LNCAP (cell line): ENCODE measurements around the gene LBP.

ENCODE experiments used
- TF ChIP-seq, protein P1 (sequence below): fragments of 450-650 bp; IDR thresholded peaks from 2 replicates; pipeline ENCODE4 v1.5.1; 2017; ENCODE audit warnings: mild to moderate bottlenecking

Gene LBP

DNA sequence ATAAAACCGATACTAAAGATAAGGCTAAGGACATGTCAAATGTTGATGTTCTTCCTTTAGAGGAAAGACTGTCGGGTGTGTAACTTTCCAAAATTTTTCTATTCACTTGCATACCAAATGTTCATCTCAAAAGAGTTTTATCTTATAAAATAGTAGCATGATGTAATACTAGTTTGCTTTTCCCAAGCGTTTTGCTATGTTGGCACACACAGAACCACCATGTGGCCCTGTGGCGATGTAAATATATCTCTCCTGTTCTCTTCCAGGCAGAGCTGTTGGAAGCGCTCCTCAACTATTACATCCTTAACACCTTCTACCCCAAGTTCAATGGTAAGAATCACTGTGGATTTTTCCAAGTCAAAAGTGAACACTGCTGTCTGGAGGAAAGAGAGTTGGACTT is 26.5 kb downstream of the LBP start:
- TF ChIP-seq, protein P1, sequence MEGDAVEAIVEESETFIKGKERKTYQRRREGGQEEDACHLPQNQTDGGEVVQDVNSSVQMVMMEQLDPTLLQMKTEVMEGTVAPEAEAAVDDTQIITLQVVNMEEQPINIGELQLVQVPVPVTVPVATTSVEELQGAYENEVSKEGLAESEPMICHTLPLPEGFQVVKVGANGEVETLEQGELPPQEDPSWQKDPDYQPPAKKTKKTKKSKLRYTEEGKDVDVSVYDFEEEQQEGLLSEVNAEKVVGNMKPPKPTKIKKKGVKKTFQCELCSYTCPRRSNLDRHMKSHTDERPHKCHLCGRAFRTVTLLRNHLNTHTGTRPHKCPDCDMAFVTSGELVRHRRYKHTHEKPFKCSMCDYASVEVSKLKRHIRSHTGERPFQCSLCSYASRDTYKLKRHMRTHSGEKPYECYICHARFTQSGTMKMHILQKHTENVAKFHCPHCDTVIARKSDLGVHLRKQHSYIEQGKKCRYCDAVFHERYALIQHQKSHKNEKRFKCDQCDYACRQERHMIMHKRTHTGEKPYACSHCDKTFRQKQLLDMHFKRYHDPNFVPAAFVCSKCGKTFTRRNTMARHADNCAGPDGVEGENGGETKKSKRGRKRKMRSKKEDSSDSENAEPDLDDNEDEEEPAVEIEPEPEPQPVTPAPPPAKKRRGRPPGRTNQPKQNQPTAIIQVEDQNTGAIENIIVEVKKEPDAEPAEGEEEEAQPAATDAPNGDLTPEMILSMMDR: no peak

- TF ChIP-seq, protein P1: no peak
Observed at GRCh38 chr20:38373231-38373867, 27.1 kb downstream of the LBP start.

DNA sequence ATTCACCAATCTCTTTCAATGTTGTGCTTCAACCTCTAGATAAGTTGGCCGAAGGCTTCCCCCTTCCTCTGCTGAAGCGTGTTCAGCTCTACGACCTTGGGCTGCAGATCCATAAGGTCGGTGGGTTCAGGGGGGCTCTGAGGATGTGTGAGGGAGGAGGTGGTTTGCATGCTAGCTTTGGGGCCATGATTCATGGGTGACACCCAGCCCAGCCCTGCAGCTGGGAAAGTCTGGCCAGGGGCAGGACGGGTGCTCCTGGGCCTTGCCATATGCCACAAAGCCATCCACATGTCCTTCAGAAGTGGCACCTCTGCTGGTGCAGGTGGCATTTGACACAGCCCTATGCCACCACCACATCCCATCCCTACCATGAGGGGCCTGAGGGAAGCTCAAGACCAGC is 27.6 kb downstream of the LBP start:
- TF ChIP-seq, protein P1: no peak

- TF ChIP-seq, protein P1: no peak
Observed at GRCh38 chr20:38377039-38377685, 30.9 kb downstream of the LBP start.

GRCh38 chr20:38383147-38383546 is 36.9 kb downstream of the LBP start:
- TF ChIP-seq, protein P1: no peak

DNA sequence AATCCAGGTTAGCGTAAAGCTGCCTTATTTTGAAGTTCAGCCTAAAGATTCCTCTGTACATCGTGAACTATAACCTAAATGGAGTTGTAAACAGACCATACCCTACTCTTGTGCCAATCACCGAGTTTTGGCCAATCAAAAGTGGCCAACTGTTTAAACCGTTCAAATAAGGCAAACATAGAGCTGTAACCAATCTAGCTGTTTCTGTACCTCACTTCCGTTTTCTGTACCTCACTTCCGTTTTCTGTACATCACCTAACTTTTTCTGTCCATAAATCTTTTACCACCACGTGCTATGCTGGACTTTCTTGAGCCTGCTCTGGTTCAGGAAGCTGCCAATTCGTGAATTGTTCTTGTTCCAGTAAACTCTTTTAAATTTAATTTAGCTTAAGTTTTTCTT is 39.7 kb downstream of the LBP start:
- TF ChIP-seq, protein P1: no peak

GRCh38 chr20:38386851-38387250 is 40.6 kb downstream of the LBP start:
- TF ChIP-seq, protein P1: no peak
